CD8-positive, alpha-beta memory T cell (primary cell): ENCODE measurements around the gene GPANK1. TPM values are rescaled to one million over a fixed set of nuclear protein-coding genes. Genes with fewer than 3 reads are reported as not detected.

Experiments
- CTCF ChIA-PET: fragments of 350-600 bp; sonication (Branson Sonifier 250); formaldehyde crosslinking; loops from one replicate; lab custom pipeline; 2021; ENCODE audit warnings: antibody characterized with exemption; lab: Charles Lee
- POLR2A ChIA-PET: fragments of 350-600 bp; sonication (Branson Sonifier 250); formaldehyde crosslinking; loops from one replicate; lab custom pipeline; 2021; ENCODE audit warnings: antibody characterized with exemption; lab: Charles Lee
- DNase-seq, 5 donors: peaks; one replicate each; pipeline versions ENCODE4 v3.0.0 to v3.0.0-alpha.2; 2020 to 2022; ENCODE audit warnings: mixed read lengths in 1 of 5
- H3K27ac ChIP-seq: one replicate; pipeline ENCODE4 v1.7.0; 2013; ENCODE audit warnings: low read depth, mild to moderate bottlenecking, low read length, moderate library complexity
- H3K27me3 ChIP-seq: 2 replicates; pipeline ENCODE4 v1.7.0; 2013; ENCODE audit warnings: low read length, mild to moderate bottlenecking; ENCODE audit not compliant: insufficient read depth, poor library complexity, severe bottlenecking
- H3K36me3 ChIP-seq: 2 replicates; pipeline ENCODE4 v1.7.0; 2013; ENCODE audit warnings: mild to moderate bottlenecking, low read length, moderate library complexity; ENCODE audit not compliant: insufficient read depth
- H3K4me1 ChIP-seq: 2 replicates; pipeline ENCODE4 v1.7.0; 2013; ENCODE audit warnings: mild to moderate bottlenecking, low read length, moderate library complexity; ENCODE audit not compliant: insufficient read depth
- H3K4me3 ChIP-seq: 2 replicates; pipeline ENCODE4 v1.7.0; 2013; ENCODE audit warnings: mild to moderate bottlenecking, low read length
- H3K9me3 ChIP-seq: 2 replicates; pipeline ENCODE4 v1.7.0; 2013; ENCODE audit warnings: mild to moderate bottlenecking, low read length
- H3K27ac Mint-ChIP-seq, 8 donors: one replicate each; pipeline ENCODE4 v1.8.0; 2020 to 2021; ENCODE audit warnings: mixed read lengths in 8 of 8, mild to moderate bottlenecking in 6 of 8, inconsistent platforms in 3 of 8, moderate library complexity in 3 of 8
- H3K27me3 Mint-ChIP-seq, 2 donors: one replicate each; pipeline ENCODE4 v1.8.0; 2020 to 2021; ENCODE audit warnings: mixed read lengths in 2 of 2, mild to moderate bottlenecking in 1 of 2, moderate library complexity in 1 of 2
- H3K36me3 Mint-ChIP-seq, 3 donors: one replicate each; pipeline ENCODE4 v1.8.0; 2020 to 2021; ENCODE audit warnings: mixed read lengths in 3 of 3, inconsistent platforms in 1 of 3, mild to moderate bottlenecking in 1 of 3
- H3K4me1 Mint-ChIP-seq, 3 donors: one replicate each; pipeline ENCODE4 v1.8.0; 2020 to 2021; ENCODE audit warnings: mixed read lengths in 3 of 3, inconsistent platforms in 1 of 3, mild to moderate bottlenecking in 1 of 3
- H3K4me3 Mint-ChIP-seq, 7 donors: one replicate each; pipeline ENCODE4 v1.8.0; 2020 to 2021; ENCODE audit warnings: mixed read lengths in 7 of 7, mild to moderate bottlenecking in 6 of 7, moderate library complexity in 4 of 7, inconsistent platforms in 2 of 7
- H3K9me3 Mint-ChIP-seq, 5 donors: one replicate each; pipeline ENCODE4 v1.8.0; 2020 to 2022; ENCODE audit warnings: mixed read lengths in 5 of 5, mild to moderate bottlenecking in 3 of 5, moderate library complexity in 2 of 5, inconsistent platforms in 1 of 5
- polyA plus RNA-seq: library from polyadenylated mRNA; unstranded; fragments of 300-500 nt; fragmentation: Illumina TruSeq; gene quantifications from one replicate; pipeline ENCODE4 v1.2.3, GENCODE V29; 2021
- total RNA-seq, 2 experiments: library from RNA; stranded (reverse); gene quantifications; one replicate each; pipeline ENCODE4 v1.2.3, GENCODE V29; 2021

Gene GPANK1
- total and polyA plus RNA-seq, 3 experiments from 2014 or later = 19.6 to 46.4 (median 46.2) TPM

DNA sequence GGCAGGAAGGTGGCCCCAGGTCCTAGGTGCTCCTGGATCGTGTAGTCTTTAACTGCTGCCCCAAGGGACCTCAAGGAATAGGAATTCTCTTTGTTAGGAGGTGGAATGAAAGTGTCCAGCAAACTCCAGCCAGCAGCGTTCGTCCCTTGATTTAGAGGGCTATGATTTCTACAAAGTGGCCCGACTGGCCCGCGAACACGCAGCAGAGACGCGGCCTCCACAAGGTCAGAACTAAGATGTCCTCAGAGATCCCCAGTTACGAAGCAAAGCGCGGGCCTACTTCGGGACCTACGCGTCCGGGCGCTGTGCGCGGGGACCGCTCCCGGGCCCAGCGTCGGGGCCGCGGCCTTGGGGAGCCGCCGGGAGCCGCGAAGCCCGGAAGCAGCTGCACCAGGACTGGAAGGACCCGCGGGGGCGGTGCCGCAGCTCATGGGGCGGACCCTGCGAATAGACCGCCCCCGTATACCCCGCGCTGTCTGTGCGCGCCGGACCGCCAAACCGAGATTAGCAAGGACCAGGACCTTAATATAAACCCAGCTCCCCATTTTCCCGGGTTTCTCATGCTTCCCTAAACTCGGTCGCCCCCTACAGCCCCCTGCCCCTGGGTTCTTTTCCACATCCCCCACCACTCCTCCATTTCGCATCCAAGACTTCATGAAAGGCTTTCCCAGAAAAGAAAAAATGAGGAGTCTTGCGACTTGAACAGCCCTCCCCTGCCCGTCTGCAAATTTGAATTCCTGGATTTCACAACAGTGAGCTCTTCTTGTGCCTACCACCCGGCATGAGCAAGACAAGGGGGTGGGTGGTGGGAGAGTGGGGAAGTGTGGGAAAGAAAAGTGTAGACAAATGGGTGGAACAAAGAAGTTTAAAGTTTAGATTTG lies 4.2 kb downstream of the GPANK1 start, which contains the start of gene C6orf47:
Gene C6orf47, minus strand, starts transcription at position 398 of the 881 bp plus-strand sequence. CDS start 831 bp downstream, outside the sequence.
- Mint-ChIP-seq H3K27me3 (no peaks in the 10 kb centered on the region), H3K27ac (peak within 1 kb of the TSS; percentile 86 to 98 (median 90)), H3K4me1 (peaks cover 76 to 88% (median 78%) of the 10 kb centered on the region in 3 donors), H3K4me3 (peak within 1 kb of the TSS; percentile 91 to 97 (median 92)), H3K9me3 (no peaks in the 10 kb centered on the region), H3K36me3 (peaks cover 0 to 78% (median 4%) of the 10 kb centered on the region in 3 donors)
- Histone ChIP-seq H3K4me3 (peak within 1 kb of the TSS; percentile 98), H3K4me1 (peaks cover 56% of the 10 kb centered on the region), H3K27me3 (no peaks in the 10 kb centered on the region), H3K9me3 (no peaks in the 10 kb centered on the region), H3K36me3 (peaks cover 12% of the 10 kb centered on the region), H3K27ac (peak within 1 kb of the TSS; percentile 92)
- ChIA-PET CTCF (interaction anchor here (0.9 to 4.5 kb wide), 6 partner anchors 8 to 202 kb away, joined by 3 to 39 read pairs (median 4); partner anchors contain the start of genes BAG6 and NEU1), POLR2A (interaction anchor here (0.5 to 6.0 kb wide), 10 partner anchors 7 to 311 kb away, joined by 3 to 112 read pairs (median 3); partner anchors contain the start of genes APOM, BAG6, DDX39B and DXO)
- peak; percentile 68 to 82 (median 74) for DNase-seq

DNA sequence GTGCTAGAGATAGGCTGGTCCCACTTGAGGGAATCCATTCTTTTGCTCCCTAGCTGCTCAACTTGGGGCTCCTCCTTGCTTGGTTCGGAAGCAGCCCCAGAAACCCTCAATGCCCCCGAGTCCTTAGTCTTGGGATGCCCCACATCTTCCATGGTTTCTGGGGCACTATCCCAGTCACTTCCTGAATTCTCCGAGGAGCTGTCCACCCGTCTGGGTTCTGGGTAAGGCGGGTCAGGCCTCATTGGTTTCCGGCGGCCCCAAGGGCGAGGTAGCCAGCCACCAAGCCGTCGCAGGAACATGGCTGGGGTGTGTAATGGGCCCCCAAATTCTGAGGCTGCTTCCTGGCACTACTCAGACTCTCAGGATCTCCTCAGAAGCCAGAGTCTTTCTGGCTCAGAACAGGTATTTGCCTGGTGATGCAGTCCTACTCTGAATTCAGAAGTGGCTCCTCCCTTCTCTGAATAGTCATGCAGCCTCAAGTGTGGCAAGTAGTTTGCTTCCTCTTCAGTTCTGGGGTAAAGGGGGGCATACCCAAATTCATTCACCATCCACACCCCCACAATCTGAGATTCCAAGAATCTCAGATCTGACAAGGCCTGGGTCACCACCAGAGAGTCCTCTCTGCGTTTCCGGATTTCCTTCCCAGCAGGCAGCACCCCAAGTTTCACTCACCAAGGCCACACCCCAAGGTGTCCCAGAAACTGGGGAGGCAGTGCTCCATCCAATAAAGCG lies 5.0 kb downstream of the GPANK1 start:
- Mint-ChIP-seq H3K4me1 (peaks cover 78 to 95% (median 80%) of the 10 kb centered on the region in 3 donors), H3K36me3 (peaks cover 0 to 81% (median 4%) of the 10 kb centered on the region in 3 donors), H3K4me3 (peak overlapping the region; percentile 91 to 97 (median 92)), H3K27me3 (no peaks in the 10 kb centered on the region), H3K9me3 (no peaks in the 10 kb centered on the region), H3K27ac (peak overlapping the region; percentile 86 to 98 (median 90))
- H3K4me1 ChIP-seq = peaks cover 56% of the 10 kb centered on the region
- peak overlapping the region; percentile 98 for H3K4me3 ChIP-seq
- H3K27me3 ChIP-seq = no peaks in the 10 kb centered on the region
- ChIA-PET POLR2A (interaction anchor here (0.5 to 6.0 kb wide), 8 partner anchors 7 to 256 kb away, joined by 3 to 112 read pairs (median 4); partner anchors contain the start of genes APOM, BAG6, DDX39B and HSPA1B), CTCF (interaction anchor here (1.0 to 1.3 kb wide), 4 partner anchors 61 to 203 kb away, joined by 3 to 5 read pairs (median 4); partner anchors contain the start of gene NEU1)
- H3K9me3 ChIP-seq = no peaks in the 10 kb centered on the region
- peaks cover 12% of the 10 kb centered on the region for H3K36me3 ChIP-seq
- H3K27ac ChIP-seq = peak overlapping the region; percentile 92
- peak in 4 of 5 donors; percentile 17 to 43 (median 19) for DNase-seq

DNA sequence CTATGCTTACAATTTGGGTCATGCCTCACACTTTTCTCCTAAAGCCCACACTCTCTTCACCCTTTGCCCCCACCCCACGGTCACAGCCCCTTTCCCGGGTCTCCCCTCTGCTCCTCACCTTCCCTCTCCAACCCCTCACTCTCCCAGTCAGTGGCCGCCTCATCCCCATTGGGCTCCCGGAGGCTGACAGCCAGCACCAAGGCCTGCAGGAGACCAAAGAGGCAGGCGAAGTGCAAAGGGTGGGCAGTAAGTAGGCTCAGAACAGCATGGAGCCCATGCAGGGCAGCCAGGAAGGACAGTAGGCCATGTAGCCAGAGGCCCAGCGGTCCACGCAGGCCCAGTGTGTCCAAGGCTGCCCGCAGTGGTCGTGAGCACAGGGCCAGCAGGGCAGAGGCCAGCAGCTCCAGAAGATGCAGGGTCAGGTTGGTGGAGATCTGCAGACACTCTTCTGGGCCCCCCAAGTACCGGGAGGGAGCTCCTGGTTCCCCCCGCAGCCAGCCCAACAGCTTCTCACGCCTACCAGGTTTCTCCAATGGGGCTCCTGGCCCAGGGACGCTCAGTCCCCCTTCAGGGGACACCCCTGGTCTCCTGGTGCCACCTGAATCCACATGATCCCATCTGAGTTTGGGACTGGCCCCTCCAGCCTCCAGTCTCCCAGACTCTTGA lies 5.7 kb downstream of the GPANK1 start:
- Histone ChIP-seq H3K27me3 (no peaks in the 10 kb centered on the region), H3K36me3 (peaks cover 12% of the 10 kb centered on the region), H3K9me3 (no peaks in the 10 kb centered on the region), H3K4me3 (peak overlapping the region; percentile 98), H3K4me1 (peaks cover 52% of the 10 kb centered on the region), H3K27ac (peak overlapping the region; percentile 92)
- Mint-ChIP-seq H3K4me3 (peak overlapping the region; percentile 91 to 97 (median 92)), H3K27me3 (no peaks in the 10 kb centered on the region), H3K9me3 (no peaks in the 10 kb centered on the region), H3K4me1 (peaks cover 73 to 91% (median 73%) of the 10 kb centered on the region in 3 donors), H3K27ac (peak overlapping the region; percentile 86 to 95 (median 90)), H3K36me3 (peaks cover 0 to 74% (median 1%) of the 10 kb centered on the region in 3 donors)
- CTCF ChIA-PET = interaction anchor here (1.1 kb wide), 1 partner anchor 61 kb away, joined by 3 read pairs; no protein-coding TSS in a partner anchor
- POLR2A ChIA-PET = interaction anchor here (0.7 kb wide), 1 partner anchor 82 kb away, joined by 4 read pairs; no protein-coding TSS in a partner anchor
- DNase-seq = no peak

DNA sequence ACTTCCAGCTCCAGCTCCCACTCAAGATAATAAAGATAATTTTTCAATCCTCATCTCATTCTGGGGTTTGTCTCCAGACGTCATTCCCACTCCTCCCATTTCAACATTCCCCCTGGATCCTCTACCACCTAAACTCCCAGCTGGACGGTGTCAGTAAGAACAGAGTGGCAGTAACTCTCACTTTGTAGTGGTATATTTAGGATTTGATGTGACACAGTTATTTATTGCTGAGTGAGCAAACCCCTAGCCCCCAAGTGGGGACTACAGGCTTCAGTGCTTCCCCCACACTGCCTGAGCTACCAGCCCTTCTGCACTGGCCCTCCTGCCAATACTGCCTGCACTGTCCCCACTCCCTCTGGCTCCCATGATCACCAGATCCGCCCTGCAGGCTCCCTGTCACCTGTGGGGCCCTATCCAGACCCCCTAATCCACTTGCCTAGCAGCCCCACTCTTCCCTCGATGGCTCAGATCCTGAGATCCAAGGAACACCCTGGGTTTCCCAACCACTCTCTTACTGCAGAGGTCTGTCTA lies 6.6 kb downstream of the GPANK1 start:
- peak overlapping the region; percentile 51 to 97 (median 92) for H3K4me3 Mint-ChIP-seq
- H3K9me3 Mint-ChIP-seq = no peaks in the 10 kb centered on the region
- Histone ChIP-seq H3K4me3 (no peak overlapping the region), H3K9me3 (no peaks in the 10 kb centered on the region), H3K4me1 (peaks cover 49% of the 10 kb centered on the region), H3K36me3 (peaks cover 12% of the 10 kb centered on the region), H3K27ac (peak overlapping the region; percentile 92), H3K27me3 (no peaks in the 10 kb centered on the region)
- ChIA-PET CTCF (interaction anchor here (0.8 kb wide), 1 partner anchor 178 kb away, joined by 3 read pairs; no protein-coding TSS in a partner anchor), POLR2A (interaction anchor here (0.6 kb wide), 1 partner anchor 160 kb away, joined by 3 read pairs; no protein-coding TSS in a partner anchor)
- H3K27ac Mint-ChIP-seq = peak overlapping the region; percentile 49 to 91 (median 83)
- H3K36me3 Mint-ChIP-seq = peaks cover 0 to 65% (median 1%) of the 10 kb centered on the region in 3 donors
- no peaks in the 10 kb centered on the region for H3K27me3 Mint-ChIP-seq
- DNase-seq = no peak
- H3K4me1 Mint-ChIP-seq = peaks cover 64 to 86% (median 64%) of the 10 kb centered on the region in 3 donors

DNA sequence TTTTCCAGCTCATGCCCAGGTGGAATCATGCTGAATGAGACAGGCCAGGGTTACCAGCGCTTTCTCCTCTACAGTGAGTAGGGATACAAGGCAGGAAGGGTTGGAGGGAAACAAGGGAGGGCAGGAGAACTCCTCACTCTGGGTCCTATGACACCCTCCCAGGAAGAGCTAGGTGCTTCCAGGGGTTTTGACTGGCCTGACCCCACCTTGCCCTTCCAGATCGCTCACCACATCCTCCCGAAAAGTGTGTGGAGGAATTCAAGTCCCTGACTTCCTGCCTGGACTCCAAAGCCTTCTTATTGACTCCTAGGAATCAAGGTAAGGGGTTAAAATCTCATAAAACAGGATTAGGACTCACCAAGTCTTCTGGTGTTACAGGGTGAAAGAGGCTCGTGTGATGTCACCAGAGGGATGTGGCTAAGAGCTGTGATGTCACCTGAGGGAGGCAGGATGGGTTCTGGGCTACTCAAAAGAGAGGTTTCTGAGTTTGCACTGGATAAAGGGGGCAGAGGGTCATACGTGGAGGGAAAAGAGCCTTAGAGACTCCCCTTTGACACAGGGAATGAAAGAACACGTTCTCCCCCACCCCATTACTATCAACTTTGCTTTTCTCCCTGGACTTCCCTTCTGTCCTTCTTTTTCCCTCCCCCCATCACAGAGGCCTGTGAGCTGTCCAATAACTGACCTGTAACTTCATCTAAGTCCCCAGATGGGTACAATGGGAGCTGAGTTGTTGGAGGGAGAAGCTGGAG lies 7.2 kb downstream of the GPANK1 start:
- ChIA-PET CTCF (interaction anchor here (0.8 to 1.4 kb wide), 2 partner anchors 59 to 178 kb away, joined by 3 read pairs; no protein-coding TSS in a partner anchor), POLR2A (interaction anchor here (0.6 kb wide), 1 partner anchor 161 kb away, joined by 3 read pairs; no protein-coding TSS in a partner anchor)
- H3K4me3 Mint-ChIP-seq = peak overlapping the region; percentile 65 to 97 (median 92)
- H3K36me3 ChIP-seq = peaks cover 12% of the 10 kb centered on the region
- peaks cover 0 to 68% (median 3%) of the 10 kb centered on the region in 3 donors for H3K36me3 Mint-ChIP-seq
- H3K27ac ChIP-seq = peak overlapping the region; percentile 92
- H3K4me1 ChIP-seq = peaks cover 44% of the 10 kb centered on the region
- H3K27ac Mint-ChIP-seq = peak overlapping the region; percentile 49 to 91 (median 83)
- H3K27me3 Mint-ChIP-seq = no peaks in the 10 kb centered on the region
- no peaks in the 10 kb centered on the region for H3K9me3 ChIP-seq
- H3K27me3 ChIP-seq = no peaks in the 10 kb centered on the region
- DNase-seq = no peak
- H3K9me3 Mint-ChIP-seq = no peaks in the 10 kb centered on the region
- peaks cover 66 to 87% (median 67%) of the 10 kb centered on the region in 3 donors for H3K4me1 Mint-ChIP-seq
- H3K4me3 ChIP-seq = no peak overlapping the region

DNA sequence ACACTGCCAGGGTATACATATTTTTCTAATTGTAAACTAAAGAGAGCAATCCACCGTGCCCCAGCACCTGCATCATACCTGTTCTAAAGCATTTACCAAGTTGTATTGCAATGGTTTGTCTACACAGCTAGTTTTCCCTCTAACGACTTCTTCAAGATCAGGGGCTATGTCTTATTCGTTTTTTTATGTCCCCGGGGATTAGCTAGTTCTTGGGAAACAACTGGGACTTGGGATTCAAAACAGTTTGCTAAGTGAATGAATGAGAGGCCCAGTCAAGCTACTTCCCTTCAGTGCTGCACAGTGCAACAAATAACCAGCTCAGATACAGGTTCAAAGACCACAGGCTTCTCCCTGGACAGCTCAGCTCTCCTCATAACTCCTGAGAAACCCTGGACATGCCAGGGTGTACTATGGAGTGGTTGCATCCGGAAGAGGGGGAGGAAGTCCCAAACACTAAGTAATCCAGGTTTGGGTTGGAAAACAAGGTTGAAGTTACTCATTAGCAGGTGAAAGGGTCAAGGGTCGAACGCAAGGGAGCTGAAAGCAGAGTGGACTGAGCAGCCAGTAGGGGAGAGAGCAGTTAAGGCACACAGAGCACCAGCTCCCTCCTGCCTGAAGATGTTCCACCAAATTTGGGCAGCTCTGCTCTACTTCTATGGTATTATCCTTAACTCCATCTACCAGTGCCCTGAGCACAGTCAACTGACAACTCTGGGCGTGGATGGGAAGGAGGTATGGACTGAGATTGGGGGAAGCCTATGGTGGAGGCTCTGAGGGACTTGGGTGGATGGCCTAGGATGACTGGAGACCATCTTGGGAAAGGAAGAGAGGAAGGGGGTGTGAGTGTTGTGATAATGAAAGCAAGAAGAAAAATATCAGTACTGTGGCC lies 9.2 kb downstream of the GPANK1 start, which contains the start of gene APOM:
Gene APOM, plus strand, starts transcription at position 546 of the 889 bp plus-strand sequence. Its CDS starts 73 bp downstream, at position 619.
- peaks cover 62 to 89% (median 70%) of the 10 kb centered on the region in 3 donors for H3K4me1 Mint-ChIP-seq
- CTCF ChIA-PET = no interaction called here

More for the DNA sequence above, 9.2 kb downstream of the GPANK1 start, which contains the start of gene APOM:
- Histone ChIP-seq H3K9me3 (no peaks in the 10 kb centered on the region), H3K27ac (no peak within 1 kb of the TSS), H3K27me3 (no peaks in the 10 kb centered on the region), H3K4me1 (peaks cover 48% of the 10 kb centered on the region), H3K4me3 (no peak within 1 kb of the TSS), H3K36me3 (peaks cover 17% of the 10 kb centered on the region)
- peaks cover 0 to 5% (median 0%) of the 10 kb centered on the region in 5 donors for H3K9me3 Mint-ChIP-seq
- no peak for DNase-seq
- H3K27ac Mint-ChIP-seq = peak within 1 kb of the TSS in 7 of 8 donors; percentile 12 to 94 (median 70)
- H3K27me3 Mint-ChIP-seq = peaks cover 0 to 9% of the 10 kb centered on the region in 2 donors
- POLR2A ChIA-PET = interaction anchor here (5.2 kb wide), 1 partner anchor 7 kb away, joined by 112 read pairs; the partner anchor contains the start of genes C6orf47, CSNK2B and GPANK1
- H3K36me3 Mint-ChIP-seq = peaks cover 0 to 67% (median 3%) of the 10 kb centered on the region in 3 donors
- peak within 1 kb of the TSS in 5 of 7 donors; percentile 18 to 72 (median 31) for H3K4me3 Mint-ChIP-seq
